ENCODE data around the gene USP16.
"Not testable (repeated sequence)": the region's sequence is repeated elsewhere in the genome, so short reads cannot be mapped to it uniquely, and the experiment has no call there.

Gene USP16

GRCh38 chr21:29024474-29025327 is at the start of gene USP16:
Gene USP16 (plus strand): TSS chr21:29024668. CDS start chr21:29027914, 3,246 bp downstream.
- TF ChIP-seq MAX (IDR thresholded peaks at IDR 0.05; ENCODE audit: low read depth, low read length) (peak; percentile 83), POLR2A (IDR thresholded peaks at IDR 0.05; ENCODE audit: extremely low read depth, insufficient read length) (peak; percentile 61), MYC (IDR thresholded peaks at IDR 0.05; ENCODE audit: low read depth, low read length) (peak; percentile 89)
- TF ChIP-seq, protein P1, sequence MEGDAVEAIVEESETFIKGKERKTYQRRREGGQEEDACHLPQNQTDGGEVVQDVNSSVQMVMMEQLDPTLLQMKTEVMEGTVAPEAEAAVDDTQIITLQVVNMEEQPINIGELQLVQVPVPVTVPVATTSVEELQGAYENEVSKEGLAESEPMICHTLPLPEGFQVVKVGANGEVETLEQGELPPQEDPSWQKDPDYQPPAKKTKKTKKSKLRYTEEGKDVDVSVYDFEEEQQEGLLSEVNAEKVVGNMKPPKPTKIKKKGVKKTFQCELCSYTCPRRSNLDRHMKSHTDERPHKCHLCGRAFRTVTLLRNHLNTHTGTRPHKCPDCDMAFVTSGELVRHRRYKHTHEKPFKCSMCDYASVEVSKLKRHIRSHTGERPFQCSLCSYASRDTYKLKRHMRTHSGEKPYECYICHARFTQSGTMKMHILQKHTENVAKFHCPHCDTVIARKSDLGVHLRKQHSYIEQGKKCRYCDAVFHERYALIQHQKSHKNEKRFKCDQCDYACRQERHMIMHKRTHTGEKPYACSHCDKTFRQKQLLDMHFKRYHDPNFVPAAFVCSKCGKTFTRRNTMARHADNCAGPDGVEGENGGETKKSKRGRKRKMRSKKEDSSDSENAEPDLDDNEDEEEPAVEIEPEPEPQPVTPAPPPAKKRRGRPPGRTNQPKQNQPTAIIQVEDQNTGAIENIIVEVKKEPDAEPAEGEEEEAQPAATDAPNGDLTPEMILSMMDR (IDR thresholded peaks at IDR 0.05; ENCODE audit: low read depth, low read length): no peak
- H3K4me3 ChIP-seq (ENCODE audit: low read depth, low read length): peak within 1 kb of the TSS; percentile 100
- peak; percentile 98 for DNase-seq (ENCODE audit: low read depth)

DNA sequence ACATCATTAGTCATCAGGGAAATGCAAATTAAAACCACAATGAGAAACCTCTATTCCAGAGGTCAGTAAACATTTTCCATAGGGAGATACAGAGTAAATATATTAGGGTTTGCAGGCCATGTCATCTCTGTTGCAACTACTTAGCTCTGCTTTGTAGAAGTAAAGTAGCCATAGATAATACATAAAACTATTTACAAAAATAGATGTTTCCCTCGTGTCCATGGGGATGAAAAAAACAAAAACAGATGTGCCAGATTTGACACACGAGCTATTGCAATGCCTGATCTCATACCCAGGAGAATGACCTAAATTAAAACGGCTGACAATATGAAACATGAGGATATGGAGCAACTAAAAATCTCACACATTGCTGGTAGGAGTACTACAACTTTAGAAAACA is 49.1 kb upstream of the USP16 start:
- H3K4me3 ChIP-seq (ENCODE audit: low read depth, low read length): no peak overlapping the region
- TF ChIP-seq MAX (IDR thresholded peaks at IDR 0.05; ENCODE audit: low read depth, low read length): no peak
- TF ChIP-seq, protein P1 (IDR thresholded peaks at IDR 0.05; ENCODE audit: low read depth, low read length): no peak
- no peak for TF ChIP-seq POLR2A (IDR thresholded peaks at IDR 0.05; ENCODE audit: extremely low read depth, insufficient read length)
- no peak for TF ChIP-seq MYC (IDR thresholded peaks at IDR 0.05; ENCODE audit: low read depth, low read length)
- no peak for DNase-seq (ENCODE audit: low read depth)

DNA sequence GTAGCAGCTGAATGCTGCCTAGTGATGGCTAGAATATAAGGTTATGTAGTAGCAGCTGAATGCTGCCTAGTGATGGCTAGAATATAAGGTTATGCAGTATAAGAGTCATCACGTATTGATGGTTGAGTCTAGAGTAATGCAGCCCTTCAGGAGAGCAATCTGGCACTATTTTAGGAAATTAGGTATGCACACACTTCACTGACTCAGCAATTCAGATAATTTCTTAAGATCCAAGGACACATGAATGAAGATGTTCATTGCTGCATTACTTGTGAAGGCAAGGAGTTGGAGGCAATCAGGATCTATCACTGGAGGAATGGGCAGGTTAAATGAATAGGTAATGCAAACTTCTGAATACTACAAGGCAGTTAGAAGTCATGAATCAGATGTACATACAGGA is 45.4 kb upstream of the USP16 start:
- no peak overlapping the region for H3K4me3 ChIP-seq (ENCODE audit: low read depth, low read length)
- no peak for DNase-seq (ENCODE audit: low read depth)
- TF ChIP-seq POLR2A (IDR thresholded peaks at IDR 0.05; ENCODE audit: extremely low read depth, insufficient read length): no peak
- TF ChIP-seq, protein P1 (IDR thresholded peaks at IDR 0.05; ENCODE audit: low read depth, low read length): no peak
- no peak for TF ChIP-seq MYC (IDR thresholded peaks at IDR 0.05; ENCODE audit: low read depth, low read length)
- TF ChIP-seq MAX (IDR thresholded peaks at IDR 0.05; ENCODE audit: low read depth, low read length): no peak

DNA sequence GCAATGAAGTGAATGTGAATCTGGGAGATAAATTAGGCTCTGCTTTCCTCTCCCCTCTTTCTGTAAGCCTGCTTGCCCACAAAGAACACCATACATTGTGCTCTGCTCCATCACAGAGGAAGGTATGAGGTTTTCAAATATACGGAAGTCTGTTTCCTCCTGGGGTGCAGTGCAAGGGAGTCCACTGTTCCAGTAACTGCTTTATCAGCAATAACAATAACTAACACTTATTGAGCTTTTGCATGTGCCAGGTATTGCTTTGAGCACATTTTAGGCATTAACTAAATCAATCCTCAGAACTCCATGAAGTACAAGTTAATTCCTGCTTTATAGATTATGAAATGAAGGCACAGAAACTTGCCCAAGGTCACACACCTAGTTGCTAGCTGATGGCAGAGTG is 41.8 kb upstream of the USP16 start:
- H3K4me3 ChIP-seq (ENCODE audit: low read depth, low read length): no peak overlapping the region
- DNase-seq (ENCODE audit: low read depth): no peak
- TF ChIP-seq MAX (IDR thresholded peaks at IDR 0.05; ENCODE audit: low read depth, low read length): no peak
- TF ChIP-seq, protein P1 (IDR thresholded peaks at IDR 0.05; ENCODE audit: low read depth, low read length): no peak
- TF ChIP-seq MYC (IDR thresholded peaks at IDR 0.05; ENCODE audit: low read depth, low read length): no peak
- no peak for TF ChIP-seq POLR2A (IDR thresholded peaks at IDR 0.05; ENCODE audit: extremely low read depth, insufficient read length)

GRCh38 chr21:28986677-28987076 is 37.8 kb upstream of the USP16 start:
- DNase-seq (ENCODE audit: low read depth): no peak
- TF ChIP-seq POLR2A (IDR thresholded peaks at IDR 0.05; ENCODE audit: extremely low read depth, insufficient read length) (no peak), MAX (IDR thresholded peaks at IDR 0.05; ENCODE audit: low read depth, low read length) (no peak), MYC (IDR thresholded peaks at IDR 0.05; ENCODE audit: low read depth, low read length) (no peak)
- TF ChIP-seq, protein P1 (IDR thresholded peaks at IDR 0.05; ENCODE audit: low read depth, low read length): no peak
- no peak overlapping the region for H3K4me3 ChIP-seq (ENCODE audit: low read depth, low read length)

DNA sequence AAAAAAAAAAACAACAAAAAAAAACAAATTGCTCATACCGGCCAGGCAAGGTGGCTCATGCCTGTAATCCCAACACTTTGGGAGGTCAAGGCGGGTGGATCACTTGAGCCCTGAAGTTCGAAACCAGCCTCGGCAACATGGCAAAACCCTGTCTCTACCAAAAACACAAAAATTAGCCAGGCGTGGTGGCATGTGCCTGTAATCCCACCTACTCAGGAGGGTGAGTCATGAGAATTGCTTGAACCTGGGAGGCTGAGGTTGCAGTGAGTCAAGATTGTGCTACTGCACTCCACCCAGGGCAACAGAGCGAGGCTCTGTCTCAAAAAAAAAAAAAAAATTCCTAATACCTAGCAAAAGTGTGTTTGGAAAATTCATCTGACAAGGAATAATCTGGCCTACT is 36.3 kb upstream of the USP16 start:
- not testable (repeated sequence) for DNase-seq (ENCODE audit: low read depth); H3K4me3 ChIP-seq (ENCODE audit: low read depth, low read length)
